Ecto neural progenitor cell (in vitro differentiated cells): ENCODE results near the gene SNX27.
"Not testable (repeated sequence)": the region's sequence is repeated elsewhere in the genome, so short reads cannot be mapped to it uniquely, and the experiment has no call there.

Source experiments
- DNase-seq: peaks from one replicate; pipeline ENCODE4 v3.0.0-alpha.2; 2018; ENCODE audit warnings: low spot score

Gene SNX27

DNA sequence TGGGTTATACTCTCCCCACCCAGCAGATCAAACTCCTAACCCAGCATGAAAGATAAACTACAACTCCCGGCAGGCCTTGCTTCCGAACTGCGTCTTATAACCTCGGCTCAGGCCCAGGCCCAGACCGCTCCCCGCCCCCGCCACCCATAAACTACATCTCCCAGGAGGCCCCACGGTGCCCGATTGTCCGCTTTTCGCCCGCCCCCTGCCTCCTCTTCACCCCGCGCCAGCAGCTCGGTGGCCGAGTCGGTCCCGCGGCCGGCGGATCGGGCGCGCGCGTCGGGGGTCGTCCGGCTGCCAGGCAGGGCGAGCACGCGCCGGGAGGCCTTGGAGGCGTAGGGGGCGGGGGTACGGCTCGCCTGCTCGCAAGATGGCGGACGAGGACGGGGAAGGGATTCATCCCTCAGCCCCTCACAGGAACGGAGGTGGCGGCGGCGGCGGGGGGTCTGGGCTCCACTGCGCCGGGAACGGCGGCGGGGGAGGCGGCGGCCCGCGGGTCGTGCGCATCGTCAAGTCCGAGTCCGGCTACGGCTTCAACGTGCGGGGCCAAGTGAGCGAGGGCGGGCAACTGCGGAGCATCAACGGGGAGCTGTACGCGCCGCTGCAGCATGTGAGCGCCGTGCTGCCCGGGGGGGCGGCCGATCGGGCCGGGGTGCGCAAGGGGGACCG, at the start of gene SNX27:
Gene SNX27 (plus strand): TSS at position 219 of the 669 bp plus-strand sequence. CDS start 152 bp downstream, at position 371.
- DNase-seq, result peak; percentile 97

DNA sequence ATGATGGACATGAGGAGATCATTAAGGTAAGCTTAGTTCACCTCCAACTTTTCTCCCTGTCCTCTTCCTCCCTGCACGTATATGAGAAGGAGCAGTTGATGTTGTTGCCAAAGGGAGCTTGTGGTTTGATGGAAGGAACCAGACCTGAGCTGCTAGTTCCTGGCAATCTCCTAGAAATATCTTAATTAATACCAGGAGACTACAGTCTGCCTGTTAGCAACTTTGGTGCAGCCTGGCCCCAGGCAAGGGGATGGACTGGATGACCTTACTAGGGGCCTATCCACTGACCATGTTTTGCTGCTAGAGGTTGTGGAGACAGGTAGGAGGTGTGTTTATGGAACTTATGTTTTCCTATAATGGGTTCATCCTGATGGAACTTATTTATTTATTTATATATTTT, 49.2 kb upstream of the SNX27 start:
- no peak for DNase-seq

DNA sequence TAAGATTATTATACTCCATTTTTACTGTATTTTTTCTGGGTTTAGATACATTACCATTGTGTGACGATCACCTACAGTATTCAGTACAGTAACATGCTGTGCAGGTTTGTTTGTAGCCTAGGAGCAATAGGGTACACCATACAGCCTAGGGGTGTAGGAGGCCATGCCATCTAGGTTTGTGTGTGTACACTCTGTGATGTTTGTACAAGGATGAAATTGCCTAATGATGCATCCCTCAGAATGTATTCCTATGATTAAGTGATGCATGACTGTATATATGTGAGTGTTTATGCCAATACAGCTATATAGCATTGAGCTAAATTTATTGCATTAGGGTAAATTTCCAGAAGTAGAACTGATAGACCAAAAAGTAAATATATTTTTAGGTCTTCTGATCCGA, 48.5 kb upstream of the SNX27 start:
- no peak for DNase-seq

DNA sequence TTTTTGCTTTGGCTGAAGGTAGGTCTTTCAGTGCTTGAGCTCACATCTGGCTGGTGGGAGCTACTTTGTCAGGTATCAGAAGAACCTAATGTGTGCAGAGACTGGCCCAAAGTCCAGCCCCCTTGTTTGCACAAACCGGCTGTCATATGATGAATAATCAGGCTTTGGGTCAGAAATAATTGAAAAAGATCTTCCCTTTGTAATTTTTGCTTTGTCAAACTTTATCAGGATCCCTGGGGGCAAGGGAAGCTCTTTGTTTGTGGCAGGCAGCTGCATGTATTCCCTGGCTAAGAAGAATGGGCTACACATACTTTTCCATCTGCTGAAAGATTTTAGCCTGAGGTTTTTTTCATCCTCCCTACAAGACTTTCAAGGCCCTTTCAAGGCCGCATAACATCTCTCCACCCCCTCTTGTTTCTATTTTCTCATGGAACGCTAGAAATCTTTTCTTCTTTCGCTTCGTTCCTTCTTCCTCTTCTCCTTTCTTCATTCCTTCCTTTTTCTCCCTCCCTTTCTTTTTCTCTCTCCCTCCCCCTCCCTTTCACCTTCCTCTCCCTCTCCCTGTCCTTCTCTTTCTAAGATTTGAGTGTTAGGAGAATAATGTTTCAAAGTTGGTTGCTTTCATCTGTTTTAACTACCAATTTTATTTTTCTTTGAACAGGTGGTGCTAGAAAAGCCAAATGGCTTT, 46.2 kb upstream of the SNX27 start:
- no peak for DNase-seq

DNA sequence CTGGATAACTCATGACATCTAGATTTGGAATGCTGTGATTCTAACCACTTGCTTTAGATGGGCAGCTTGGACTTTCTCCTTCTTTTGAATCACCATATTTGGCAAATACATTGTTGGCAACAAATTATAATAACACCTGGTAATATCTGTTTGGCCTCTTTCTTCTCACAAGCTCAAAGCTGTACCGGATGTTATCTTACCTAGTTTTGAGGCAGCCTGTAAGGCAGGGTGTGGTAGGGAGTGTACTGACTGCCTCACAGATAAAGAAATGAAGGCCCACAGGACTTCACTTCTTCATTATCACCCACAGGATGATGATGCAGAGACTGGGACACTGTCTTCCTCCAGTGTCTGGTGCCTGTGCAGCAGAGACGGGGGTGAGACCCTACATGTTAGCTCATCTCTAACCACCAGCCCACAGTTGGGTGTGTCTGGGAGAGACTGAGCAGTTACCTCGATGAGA, 43.2 kb upstream of the SNX27 start:
- no peak for DNase-seq

GRCh38 chr1:151570819-151571218, 41.0 kb upstream of the SNX27 start:
- no peak for DNase-seq

GRCh38 chr1:151574575-151575529, 37.0 kb upstream of the SNX27 start:
- DNase-seq, result no peak

- DNase-seq, result no peak
Measured at GRCh38 chr1:151577173-151577572, 34.7 kb upstream of the SNX27 start.

- no peak for DNase-seq
Measured at GRCh38 chr1:151578941-151579340, 32.9 kb upstream of the SNX27 start.

GRCh38 chr1:151579436-151580225, 32.2 kb upstream of the SNX27 start:
- DNase-seq, result no peak

DNA sequence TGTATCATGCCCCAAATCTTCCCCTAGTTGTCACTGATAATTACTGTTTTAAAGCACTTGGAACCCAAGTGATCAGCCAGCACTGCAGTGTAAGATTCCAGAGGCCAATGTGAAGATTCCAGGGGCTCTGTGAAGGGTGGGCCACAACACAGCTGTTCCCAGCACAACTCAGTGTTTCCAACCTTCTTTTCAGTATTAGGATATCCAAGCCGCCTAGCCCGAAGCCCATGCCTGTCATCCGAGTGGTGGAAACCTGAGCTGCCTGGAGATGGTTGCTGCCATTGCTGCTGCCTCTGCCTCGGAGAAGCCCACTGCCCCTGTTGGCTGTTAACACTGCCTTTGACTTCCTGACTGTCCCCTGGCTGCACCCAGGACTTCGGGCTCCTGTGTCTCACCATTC, 30.4 kb upstream of the SNX27 start:
- DNase-seq, result no peak

DNA sequence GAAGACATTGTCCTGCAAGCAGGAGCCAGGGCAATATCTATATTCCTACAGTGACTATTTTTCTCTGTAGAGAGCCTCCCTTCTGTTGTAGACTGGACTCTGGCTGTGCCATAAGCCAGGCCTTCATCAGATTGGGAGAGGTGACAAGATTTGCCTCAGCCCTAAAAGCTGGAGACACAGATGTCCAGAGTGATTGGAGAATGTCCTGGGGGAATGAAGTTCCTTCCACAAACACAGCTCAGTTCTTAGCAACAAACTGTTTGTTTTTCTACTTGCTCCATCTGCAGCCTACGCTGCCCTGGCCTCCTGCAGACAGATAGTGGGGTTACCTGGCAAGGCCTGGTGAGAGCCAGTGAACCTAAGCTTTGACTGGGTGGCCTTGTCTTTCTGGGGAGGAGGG, 29.9 kb upstream of the SNX27 start:
- DNase-seq, result no peak

- no peak for DNase-seq
Measured at GRCh38 chr1:151583796-151584195, 28.1 kb upstream of the SNX27 start.

DNA sequence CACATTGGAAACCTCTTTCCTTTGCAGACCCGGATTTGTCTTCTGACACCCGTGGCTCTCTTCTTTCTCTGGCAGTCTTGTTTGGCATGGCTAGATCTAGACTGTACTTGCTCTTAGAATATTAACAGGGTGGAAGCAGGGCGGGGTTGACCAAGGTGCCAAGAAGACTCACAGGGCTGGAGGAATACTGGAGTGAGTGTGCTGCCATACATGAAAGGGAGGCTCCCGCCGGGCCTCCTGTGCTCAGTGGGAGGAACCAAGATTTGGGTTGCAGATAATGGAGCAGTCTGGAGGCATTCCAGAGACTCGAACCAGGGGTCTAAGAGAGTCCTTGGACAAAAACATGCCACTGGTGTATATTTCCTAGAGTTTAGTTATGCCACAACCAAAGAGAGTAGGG, 27.6 kb upstream of the SNX27 start:
- no peak for DNase-seq

GRCh38 chr1:151584780-151585179, 27.1 kb upstream of the SNX27 start:
- DNase-seq, result no peak

DNA sequence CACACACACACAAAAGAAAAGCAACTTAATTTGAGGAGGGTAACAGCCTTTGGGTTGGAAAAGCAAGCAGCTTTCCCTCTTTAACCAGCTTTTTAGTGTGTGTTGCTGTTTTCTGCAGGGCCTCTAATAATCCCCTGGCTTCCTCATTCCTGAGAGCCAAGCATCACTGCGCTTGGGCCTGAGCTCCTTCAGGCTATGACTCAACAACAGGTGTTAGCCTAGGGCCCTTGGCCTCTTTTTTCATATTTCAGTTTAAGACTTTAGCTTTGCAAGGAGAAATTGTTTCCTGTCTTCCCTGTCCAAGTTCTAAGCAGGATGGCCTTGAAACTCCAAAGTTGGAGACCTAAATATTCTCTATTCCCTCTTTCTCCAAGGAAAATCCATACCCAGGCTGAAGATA, 26.2 kb upstream of the SNX27 start:
- no peak for DNase-seq

DNA sequence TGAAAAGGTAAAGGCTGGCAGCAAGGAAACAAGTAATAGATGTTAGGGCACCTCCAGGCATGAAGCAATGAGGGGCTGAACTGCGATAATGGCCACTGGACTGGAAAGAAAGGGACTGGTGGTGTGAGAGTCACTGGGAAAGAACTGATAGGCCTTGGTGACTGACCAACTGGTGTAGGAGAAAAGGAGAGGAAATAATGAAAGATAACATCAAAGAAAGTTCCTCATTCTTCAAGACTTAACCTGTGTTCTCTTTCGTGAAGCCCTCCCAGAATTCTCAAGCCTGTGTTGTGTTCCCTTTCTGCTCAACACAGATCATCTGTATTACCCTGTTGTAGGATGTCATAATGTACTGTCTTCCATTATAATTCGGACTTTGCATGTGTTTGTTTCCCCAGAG, 20.9 kb upstream of the SNX27 start:
- DNase-seq, result no peak

DNA sequence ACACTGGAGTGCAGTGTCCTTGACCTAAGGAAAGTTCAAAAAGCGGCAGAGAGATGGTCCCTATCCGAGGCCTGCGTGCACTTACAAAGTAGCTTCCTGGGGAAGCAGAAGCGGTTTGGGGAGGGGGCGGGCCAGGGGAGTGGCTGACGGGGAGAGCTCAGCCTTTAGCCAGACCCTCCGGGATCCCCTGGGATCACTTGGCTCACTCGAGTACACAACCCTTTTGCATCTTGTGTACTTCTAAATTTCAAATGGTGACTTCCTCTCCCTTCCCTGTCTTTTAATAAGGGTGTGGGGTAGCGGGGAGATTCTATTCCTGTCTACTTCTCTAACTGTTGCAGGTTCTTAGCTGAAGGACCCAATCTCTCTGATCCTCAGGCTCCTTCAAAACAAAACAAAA, 18.1 kb upstream of the SNX27 start:
- no peak for DNase-seq

DNA sequence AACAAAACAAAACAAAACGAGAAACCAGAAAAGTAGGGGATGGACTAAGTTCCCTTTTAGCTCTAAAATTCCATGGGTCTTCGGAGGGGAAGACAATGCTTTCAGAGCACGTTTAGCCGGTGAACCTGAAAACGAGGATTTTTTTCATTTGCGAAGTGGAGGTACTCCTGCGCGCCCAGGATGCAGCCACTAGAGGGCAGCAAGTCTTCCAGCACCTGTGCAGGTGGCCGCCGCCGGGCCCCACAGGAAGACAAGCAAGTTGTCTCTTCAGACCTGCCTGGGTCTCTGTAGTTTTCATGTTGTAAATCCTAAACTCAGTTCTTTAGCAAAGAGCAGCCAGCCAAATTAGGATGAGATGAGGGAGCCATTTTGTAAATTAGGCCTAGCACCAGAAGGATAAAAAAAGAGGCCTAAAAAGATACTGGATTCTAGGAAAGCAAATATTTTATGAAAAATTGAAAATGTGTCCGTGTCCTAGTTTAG, 17.7 kb upstream of the SNX27 start:
- peak; percentile 82 for DNase-seq

DNA sequence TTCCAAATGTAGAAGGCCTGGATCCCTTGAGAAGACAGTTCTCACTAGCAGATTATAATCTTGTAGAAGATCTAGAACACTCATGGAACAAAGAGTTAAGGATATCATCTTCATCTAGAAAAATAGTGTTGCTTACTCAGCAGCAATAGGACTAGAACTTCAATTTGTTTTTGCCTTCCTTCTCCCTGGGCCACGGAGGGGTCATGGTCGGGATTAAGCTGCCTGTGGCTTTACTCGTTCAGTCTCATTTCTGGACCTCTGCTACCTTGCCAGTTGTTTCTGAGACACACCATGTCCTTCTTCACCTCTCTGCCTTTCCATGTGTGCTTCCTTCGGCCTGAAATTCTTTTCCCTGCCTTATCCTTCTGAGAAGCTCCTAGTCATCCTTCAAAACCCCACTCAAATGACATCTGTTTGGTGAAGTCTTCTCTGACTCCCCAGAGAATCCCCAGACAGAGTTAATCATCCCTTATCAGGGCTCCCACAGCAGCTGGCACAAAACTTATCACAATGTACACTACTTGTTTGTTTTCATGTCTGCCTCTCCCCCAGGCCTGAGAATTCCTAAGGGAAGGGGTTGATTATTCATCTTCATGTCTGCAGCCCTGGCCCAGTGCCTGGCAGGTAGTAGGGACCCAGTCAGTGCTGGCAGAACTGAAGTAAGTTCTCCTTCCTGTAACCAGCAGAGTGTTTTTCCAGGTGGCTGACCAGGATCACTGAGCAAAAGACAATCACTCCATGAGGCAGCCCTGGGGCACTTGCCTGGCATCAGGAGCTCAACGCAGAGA, 15.5 kb upstream of the SNX27 start:
- no peak for DNase-seq

- DNase-seq, result not testable (repeated sequence)
Measured at GRCh38 chr1:151602550-151602949, 9.3 kb upstream of the SNX27 start.
